ENCODE measurements around the gene GLB1L.

DNA sequence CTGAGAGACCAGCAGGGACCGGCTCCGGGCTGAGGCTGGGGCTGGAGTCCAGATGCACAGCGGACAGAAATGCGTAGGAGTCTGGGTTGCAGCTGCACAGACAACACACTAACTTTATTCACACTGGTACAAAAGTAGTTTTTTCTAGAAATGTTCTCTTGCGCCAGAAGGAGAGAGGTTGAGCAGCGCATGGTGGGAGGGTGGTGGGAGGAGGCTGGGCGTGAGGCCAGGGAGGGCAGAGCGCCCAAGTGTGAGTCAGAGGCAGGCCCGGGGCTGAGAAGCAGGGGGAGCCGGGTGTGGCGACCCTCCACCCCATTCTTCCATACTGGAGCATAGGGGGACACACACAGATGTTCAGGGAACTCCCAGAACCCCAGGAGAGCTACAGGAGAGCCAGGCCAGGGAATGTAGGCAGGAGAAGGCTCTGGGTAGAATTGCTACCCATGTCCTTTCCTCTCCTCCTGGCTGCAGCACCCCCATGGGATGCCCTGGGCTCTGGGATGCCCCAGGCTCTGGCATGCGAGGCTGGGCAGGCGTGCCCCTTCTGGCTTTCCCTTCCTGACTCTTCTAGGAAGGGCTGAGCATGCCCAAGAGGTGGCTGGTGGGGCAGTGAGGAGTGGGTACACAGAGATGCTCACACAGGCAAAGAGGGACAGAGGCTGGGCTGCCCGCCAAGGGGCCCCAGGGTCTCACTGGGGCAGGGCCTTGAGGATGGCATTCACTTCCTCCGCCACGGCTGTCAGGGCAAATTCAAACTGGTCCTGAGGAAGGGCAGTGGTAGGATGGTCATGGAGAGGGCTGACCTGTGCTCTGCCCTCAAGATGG is 44.5 kb upstream of the GLB1L start:
- TF ChIP-seq, protein P1, sequence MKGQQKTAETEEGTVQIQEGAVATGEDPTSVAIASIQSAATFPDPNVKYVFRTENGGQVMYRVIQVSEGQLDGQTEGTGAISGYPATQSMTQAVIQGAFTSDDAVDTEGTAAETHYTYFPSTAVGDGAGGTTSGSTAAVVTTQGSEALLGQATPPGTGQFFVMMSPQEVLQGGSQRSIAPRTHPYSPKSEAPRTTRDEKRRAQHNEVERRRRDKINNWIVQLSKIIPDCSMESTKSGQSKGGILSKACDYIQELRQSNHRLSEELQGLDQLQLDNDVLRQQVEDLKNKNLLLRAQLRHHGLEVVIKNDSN (IDR thresholded peaks at IDR 0.05; ENCODE audit: borderline replicate concordance, low read depth) = no peak
- TF ChIP-seq POLR2AphosphoS5 (IDR thresholded peaks at IDR 0.05; ENCODE audit: low read depth, low read length) = no peak
- TF ChIP-seq, protein P2, sequence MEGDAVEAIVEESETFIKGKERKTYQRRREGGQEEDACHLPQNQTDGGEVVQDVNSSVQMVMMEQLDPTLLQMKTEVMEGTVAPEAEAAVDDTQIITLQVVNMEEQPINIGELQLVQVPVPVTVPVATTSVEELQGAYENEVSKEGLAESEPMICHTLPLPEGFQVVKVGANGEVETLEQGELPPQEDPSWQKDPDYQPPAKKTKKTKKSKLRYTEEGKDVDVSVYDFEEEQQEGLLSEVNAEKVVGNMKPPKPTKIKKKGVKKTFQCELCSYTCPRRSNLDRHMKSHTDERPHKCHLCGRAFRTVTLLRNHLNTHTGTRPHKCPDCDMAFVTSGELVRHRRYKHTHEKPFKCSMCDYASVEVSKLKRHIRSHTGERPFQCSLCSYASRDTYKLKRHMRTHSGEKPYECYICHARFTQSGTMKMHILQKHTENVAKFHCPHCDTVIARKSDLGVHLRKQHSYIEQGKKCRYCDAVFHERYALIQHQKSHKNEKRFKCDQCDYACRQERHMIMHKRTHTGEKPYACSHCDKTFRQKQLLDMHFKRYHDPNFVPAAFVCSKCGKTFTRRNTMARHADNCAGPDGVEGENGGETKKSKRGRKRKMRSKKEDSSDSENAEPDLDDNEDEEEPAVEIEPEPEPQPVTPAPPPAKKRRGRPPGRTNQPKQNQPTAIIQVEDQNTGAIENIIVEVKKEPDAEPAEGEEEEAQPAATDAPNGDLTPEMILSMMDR (IDR thresholded peaks at IDR 0.05) = no peak
- TF ChIP-seq RFX5 (IDR thresholded peaks at IDR 0.05; ENCODE audit: low read length) = no peak
- TF ChIP-seq, protein P3, sequence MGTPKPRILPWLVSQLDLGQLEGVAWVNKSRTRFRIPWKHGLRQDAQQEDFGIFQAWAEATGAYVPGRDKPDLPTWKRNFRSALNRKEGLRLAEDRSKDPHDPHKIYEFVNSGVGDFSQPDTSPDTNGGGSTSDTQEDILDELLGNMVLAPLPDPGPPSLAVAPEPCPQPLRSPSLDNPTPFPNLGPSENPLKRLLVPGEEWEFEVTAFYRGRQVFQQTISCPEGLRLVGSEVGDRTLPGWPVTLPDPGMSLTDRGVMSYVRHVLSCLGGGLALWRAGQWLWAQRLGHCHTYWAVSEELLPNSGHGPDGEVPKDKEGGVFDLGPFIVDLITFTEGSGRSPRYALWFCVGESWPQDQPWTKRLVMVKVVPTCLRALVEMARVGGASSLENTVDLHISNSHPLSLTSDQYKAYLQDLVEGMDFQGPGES (IDR thresholded peaks at IDR 0.05; ENCODE audit: low read depth, low read length) = no peak
- TF ChIP-seq YY1 (IDR thresholded peaks at IDR 0.05; ENCODE audit: low read depth) = no peak
- no peak for TF ChIP-seq TAF1 (IDR thresholded peaks at IDR 0.05; ENCODE audit: borderline replicate concordance, low read depth, low read length)
- no peak for TF ChIP-seq RXRA (IDR thresholded peaks at IDR 0.05; ENCODE audit: borderline replicate concordance, low read depth)
- TF ChIP-seq, protein P4, sequence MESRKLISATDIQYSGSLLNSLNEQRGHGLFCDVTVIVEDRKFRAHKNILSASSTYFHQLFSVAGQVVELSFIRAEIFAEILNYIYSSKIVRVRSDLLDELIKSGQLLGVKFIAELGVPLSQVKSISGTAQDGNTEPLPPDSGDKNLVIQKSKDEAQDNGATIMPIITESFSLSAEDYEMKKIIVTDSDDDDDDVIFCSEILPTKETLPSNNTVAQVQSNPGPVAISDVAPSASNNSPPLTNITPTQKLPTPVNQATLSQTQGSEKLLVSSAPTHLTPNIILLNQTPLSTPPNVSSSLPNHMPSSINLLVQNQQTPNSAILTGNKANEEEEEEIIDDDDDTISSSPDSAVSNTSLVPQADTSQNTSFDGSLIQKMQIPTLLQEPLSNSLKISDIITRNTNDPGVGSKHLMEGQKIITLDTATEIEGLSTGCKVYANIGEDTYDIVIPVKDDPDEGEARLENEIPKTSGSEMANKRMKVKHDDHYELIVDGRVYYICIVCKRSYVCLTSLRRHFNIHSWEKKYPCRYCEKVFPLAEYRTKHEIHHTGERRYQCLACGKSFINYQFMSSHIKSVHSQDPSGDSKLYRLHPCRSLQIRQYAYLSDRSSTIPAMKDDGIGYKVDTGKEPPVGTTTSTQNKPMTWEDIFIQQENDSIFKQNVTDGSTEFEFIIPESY (IDR thresholded peaks at IDR 0.05; ENCODE audit: borderline replicate concordance, low read depth) = no peak
- TF ChIP-seq GABPA (IDR thresholded peaks at IDR 0.05; ENCODE audit: low read depth) = no peak
- TF ChIP-seq EZH2phosphoT487 (IDR thresholded peaks at IDR 0.05; ENCODE audit: borderline replicate concordance, low read depth) = no peak
- TF ChIP-seq JUND (IDR thresholded peaks at IDR 0.05) = no peak; the same call in 1 of the 2 replicates
- TF ChIP-seq, protein P5, sequence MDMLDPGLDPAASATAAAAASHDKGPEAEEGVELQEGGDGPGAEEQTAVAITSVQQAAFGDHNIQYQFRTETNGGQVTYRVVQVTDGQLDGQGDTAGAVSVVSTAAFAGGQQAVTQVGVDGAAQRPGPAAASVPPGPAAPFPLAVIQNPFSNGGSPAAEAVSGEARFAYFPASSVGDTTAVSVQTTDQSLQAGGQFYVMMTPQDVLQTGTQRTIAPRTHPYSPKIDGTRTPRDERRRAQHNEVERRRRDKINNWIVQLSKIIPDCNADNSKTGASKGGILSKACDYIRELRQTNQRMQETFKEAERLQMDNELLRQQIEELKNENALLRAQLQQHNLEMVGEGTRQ (IDR thresholded peaks at IDR 0.05; ENCODE audit: borderline replicate concordance, low read depth, low read length) = no peak
